Measurements from ENCODE around the gene PDGFA.

DNA sequence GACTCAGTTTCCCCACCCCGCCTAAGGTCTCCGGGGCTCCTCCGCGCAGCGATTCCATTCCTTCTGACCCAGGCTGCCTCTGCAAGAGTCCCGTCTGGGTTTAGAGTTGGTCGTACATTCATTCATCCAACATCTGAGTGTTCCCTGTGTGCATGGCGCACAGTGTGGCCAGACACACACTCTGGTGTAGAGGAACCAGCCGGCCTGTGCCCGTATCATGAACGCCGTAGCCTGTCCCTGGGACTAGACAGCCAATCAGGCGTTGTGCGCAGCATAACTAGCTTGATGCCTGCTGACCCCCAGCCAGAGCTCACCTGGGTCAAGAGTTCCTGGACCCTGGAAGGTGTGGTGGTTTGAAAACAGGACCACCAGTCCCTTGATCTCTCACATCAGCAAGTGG is 20.9 kb upstream of the PDGFA start:
- TF ChIP-seq POLR2A (IDR thresholded peaks at IDR 0.05) = no peak
- TF ChIP-seq, protein P1, sequence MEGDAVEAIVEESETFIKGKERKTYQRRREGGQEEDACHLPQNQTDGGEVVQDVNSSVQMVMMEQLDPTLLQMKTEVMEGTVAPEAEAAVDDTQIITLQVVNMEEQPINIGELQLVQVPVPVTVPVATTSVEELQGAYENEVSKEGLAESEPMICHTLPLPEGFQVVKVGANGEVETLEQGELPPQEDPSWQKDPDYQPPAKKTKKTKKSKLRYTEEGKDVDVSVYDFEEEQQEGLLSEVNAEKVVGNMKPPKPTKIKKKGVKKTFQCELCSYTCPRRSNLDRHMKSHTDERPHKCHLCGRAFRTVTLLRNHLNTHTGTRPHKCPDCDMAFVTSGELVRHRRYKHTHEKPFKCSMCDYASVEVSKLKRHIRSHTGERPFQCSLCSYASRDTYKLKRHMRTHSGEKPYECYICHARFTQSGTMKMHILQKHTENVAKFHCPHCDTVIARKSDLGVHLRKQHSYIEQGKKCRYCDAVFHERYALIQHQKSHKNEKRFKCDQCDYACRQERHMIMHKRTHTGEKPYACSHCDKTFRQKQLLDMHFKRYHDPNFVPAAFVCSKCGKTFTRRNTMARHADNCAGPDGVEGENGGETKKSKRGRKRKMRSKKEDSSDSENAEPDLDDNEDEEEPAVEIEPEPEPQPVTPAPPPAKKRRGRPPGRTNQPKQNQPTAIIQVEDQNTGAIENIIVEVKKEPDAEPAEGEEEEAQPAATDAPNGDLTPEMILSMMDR (IDR thresholded peaks at IDR 0.05) = no peak
